Measurements from ENCODE around the gene KCNC1.

Gene KCNC1

GRCh38 chr11:17743808-17744119, 9.2 kb downstream of the KCNC1 start:
- no peak for TF ChIP-seq CTCF (IDR thresholded peaks at IDR 0.05; ENCODE audit: low read depth, low read length, missing control alignments)
- no peak overlapping the region for H3K4me3 ChIP-seq (ENCODE audit: low read depth, low read length)
- no peak for DNase-seq (ENCODE audit: low read depth)

DNA sequence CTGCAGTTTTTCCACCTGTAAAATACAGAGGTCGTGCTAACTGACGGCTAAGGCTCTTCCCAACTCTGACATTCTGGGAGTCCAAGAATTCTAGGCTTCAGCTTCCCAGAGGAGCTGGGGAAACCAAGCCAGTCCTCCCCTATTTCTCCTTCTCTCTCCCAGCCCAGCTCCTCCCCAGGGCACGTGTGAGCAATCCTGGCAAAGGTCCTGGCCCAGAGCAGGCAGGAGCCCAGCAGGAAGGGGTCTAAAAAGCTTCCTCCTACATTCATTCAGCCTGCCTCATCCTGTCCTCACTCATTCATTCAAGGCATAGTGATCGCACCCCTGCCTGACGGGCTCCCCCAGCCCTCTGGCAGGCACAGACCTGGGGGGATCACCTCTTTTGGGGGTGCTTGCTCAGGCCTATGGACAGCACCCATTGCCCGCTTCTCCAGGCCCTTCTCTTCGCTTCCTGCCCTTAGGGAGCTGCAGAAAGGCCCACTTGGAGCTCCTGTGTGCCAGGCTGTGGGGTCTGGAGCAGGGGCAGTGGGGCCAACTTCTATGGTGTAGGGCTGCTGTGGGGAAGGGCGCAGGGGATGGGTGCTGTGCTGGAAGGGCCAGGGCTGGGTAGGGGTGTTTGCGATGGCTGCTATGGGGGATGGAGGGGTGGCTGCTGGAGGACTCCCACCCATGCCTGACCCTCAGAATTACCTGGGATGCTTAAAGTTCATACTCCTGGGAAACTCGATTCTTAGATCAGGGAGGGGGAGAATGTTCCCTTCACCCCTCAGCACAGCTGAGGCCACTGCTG, 9.8 kb downstream of the KCNC1 start:
- H3K4me3 ChIP-seq (ENCODE audit: low read depth, low read length): no peak overlapping the region
- DNase-seq (ENCODE audit: low read depth): no peak
- TF ChIP-seq CTCF (IDR thresholded peaks at IDR 0.05; ENCODE audit: low read depth, low read length, missing control alignments): no peak

GRCh38 chr11:17745023-17745772, 10.6 kb downstream of the KCNC1 start:
- TF ChIP-seq CTCF (IDR thresholded peaks at IDR 0.05; ENCODE audit: low read depth, low read length, missing control alignments): no peak
- no peak for DNase-seq (ENCODE audit: low read depth)
- no peak overlapping the region for H3K4me3 ChIP-seq (ENCODE audit: low read depth, low read length)

- TF ChIP-seq CTCF (IDR thresholded peaks at IDR 0.05; ENCODE audit: low read depth, low read length, missing control alignments): no peak
- H3K4me3 ChIP-seq (ENCODE audit: low read depth, low read length): no peak overlapping the region
- no peak for DNase-seq (ENCODE audit: low read depth)
These were observed 11.5 kb downstream of the KCNC1 start for GRCh38 chr11:17746096-17746495.

DNA sequence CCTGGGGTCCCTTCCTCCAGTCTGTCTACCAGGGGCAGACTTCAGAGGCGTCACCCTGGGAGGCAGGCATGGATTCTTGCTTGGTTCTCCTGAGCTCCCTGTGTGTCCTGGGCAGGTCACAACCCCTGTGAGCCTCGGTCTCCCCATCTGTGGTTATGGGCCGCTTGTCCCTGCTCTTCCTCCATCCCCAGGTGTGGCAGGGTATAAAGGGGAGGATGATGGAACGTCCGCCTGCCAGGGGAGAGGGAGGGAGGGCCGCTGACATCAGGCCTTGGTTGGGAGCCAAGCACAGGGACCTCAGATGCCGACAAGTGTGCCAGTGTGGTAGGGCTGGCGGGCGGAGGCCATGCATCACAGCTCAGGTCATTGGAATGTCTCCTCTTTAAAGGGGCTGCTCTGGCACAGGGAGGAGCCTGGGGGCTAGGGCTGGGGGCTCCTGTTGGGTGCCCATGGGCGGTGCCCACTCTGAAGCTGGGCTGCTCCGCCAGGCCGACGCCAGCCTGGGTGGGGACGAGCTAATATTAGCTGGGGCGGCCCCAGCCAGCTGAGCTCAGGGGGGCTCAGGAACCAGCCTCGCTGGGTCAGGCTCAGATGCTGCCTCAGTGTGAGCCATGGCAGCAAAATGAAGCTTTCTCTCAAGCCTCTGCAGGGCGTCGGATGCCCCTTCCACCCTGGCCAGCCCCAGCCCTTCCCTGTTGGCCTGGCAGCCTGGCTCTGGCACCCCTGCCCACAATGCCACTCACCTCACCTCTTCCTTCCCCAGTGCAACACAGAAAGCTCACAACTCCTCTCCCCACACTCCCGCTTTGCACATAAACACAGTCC, 12.8 kb downstream of the KCNC1 start:
- TF ChIP-seq CTCF (IDR thresholded peaks at IDR 0.05; ENCODE audit: low read depth, low read length, missing control alignments): no peak
- DNase-seq (ENCODE audit: low read depth): no peak
- no peak overlapping the region for H3K4me3 ChIP-seq (ENCODE audit: low read depth, low read length)

DNA sequence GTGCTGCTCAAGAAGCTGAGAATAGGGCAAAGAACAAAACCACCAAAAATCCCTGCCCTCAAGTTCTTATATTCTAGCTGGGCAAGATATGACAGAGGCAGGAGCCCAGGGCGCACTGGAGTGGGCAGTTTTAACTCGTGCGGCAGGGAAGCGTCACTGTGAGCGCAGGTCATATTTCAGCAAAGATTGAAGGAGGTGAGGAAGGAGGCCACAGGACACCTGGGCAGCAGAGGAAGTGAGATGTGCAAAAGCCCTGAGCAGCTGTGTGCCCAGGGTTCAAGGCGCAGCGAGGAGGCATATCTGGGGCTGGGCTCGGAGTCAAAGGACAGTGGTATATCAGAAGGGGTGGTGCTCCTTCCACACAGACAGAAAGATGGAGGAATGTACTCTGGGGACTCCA, 13.5 kb downstream of the KCNC1 start:
- TF ChIP-seq CTCF (IDR thresholded peaks at IDR 0.05; ENCODE audit: low read depth, low read length, missing control alignments): no peak
- DNase-seq (ENCODE audit: low read depth): no peak
- H3K4me3 ChIP-seq (ENCODE audit: low read depth, low read length): no peak overlapping the region
